H1 (cell line): ENCODE data around the gene DUOX1. TPM values are rescaled to one million over a fixed set of nuclear protein-coding genes. Genes with fewer than 3 reads are reported as not detected.

Experiments
- CTCF ChIA-PET: fragments of 300-600 bp; sonication (Branson Sonifier 250); formaldehyde crosslinking; loops from one replicate; lab custom pipeline; 2021; ENCODE audit not compliant: partially characterized antibody; lab: Charles Lee
- POLR2A ChIA-PET: fragments of 300-600 bp; sonication (Branson Sonifier 250); formaldehyde crosslinking; loops from one replicate; lab custom pipeline; 2021; ENCODE audit warnings: inconsistent platforms; ENCODE audit not compliant: partially characterized antibody; lab: Charles Lee
- DNase-seq, 2 experiments: peaks; one replicate each; pipeline versions ENCODE4 v3.0.0 to v3.0.0-alpha.2; 2010 to 2022; ENCODE audit warnings: low spot score in 2 of 2, low read depth in 1 of 2, mixed read lengths in 1 of 2
- FAIRE-seq: peaks from 2 replicates; lab custom pipeline; 2011; peaks lifted over from hg19 to GRCh38; lab: Jason Lieb, UNC
- H2AFZ ChIP-seq: 2 replicates; pipeline ENCODE4 v1.8.1; 2012; ENCODE audit warnings: low read length, inconsistent platforms
- H2AK5ac ChIP-seq: 2 replicates; pipeline ENCODE4 v1.6.1; 2013; ENCODE audit warnings: low read depth, low read length
- H2BK120ac ChIP-seq: replicated peaks from 2 replicates; pipeline ENCODE3; 2013; ENCODE audit warnings: low read depth, low read length, inconsistent platforms
- H2BK12ac ChIP-seq: 2 replicates; pipeline ENCODE4 v1.6.1; 2013; ENCODE audit warnings: low read depth, low read length
- H2BK15ac ChIP-seq: 2 replicates; pipeline ENCODE4 v1.6.1; 2013; ENCODE audit warnings: low read length
- H2BK20ac ChIP-seq: 2 replicates; pipeline ENCODE4 v1.6.1; 2013; ENCODE audit warnings: low read length
- H2BK5ac ChIP-seq: 2 replicates; pipeline ENCODE4 v1.6.1; 2013; ENCODE audit warnings: low read depth, low read length
- H3K14ac ChIP-seq: 2 replicates; pipeline ENCODE4 v1.6.1; 2013; ENCODE audit warnings: inconsistent platforms; ENCODE audit not compliant: insufficient read length
- H3K18ac ChIP-seq: 2 replicates; pipeline ENCODE4 v1.6.1; 2013; ENCODE audit warnings: low read length; ENCODE audit errors: extremely low read depth
- H3K23ac ChIP-seq: 2 replicates; pipeline ENCODE4 v1.6.1; 2013; ENCODE audit warnings: inconsistent platforms; ENCODE audit not compliant: insufficient read length
- H3K23me2 ChIP-seq: 2 replicates; pipeline ENCODE4 v1.6.1; 2013; ENCODE audit warnings: low read depth, low read length
- H3K27ac ChIP-seq: 2 replicates; pipeline ENCODE4 v1.6.1; 2011; ENCODE audit warnings: low read depth, low read length, inconsistent platforms
- H3K27me3 ChIP-seq, 4 experiments: replicated peaks in 1 of 4; 1 replicate in 1 of 4; 2 replicates in 3 of 4; pipeline versions ENCODE4 v1.6.1 to v1.8.1; 2011 to 2013; ENCODE audit warnings: low read length in 3 of 4, mild to moderate bottlenecking in 3 of 4, inconsistent platforms in 2 of 4, mixed read lengths in 2 of 4, moderate library complexity in 1 of 4; ENCODE audit not compliant: control insufficient read depth in 3 of 4, insufficient read depth in 3 of 4; ENCODE audit errors: extremely low read depth in 1 of 4
- H3K36me3 ChIP-seq, 4 experiments: 2 replicates each; pipeline versions ENCODE4 v1.6.1 to v1.8.1; 2011 to 2013; ENCODE audit warnings: mild to moderate bottlenecking in 4 of 4, low read length in 3 of 4, moderate library complexity in 2 of 4, control low read depth in 1 of 4, inconsistent platforms in 1 of 4; ENCODE audit not compliant: insufficient read depth in 4 of 4, control insufficient read depth in 2 of 4
- H3K4ac ChIP-seq: replicated peaks from 2 replicates; pipeline ENCODE3; 2013; ENCODE audit warnings: low read length, low read depth, mixed read lengths, inconsistent platforms; ENCODE audit not compliant: insufficient read length
- H3K4me1 ChIP-seq, 4 experiments: replicated peaks in 1 of 4; 1 replicate in 1 of 4; 2 replicates in 3 of 4; pipeline versions ENCODE4 v1.6.1 to v1.8.1; 2011 to 2013; ENCODE audit warnings: low read length in 3 of 4, inconsistent platforms in 2 of 4, mixed read lengths in 1 of 4; ENCODE audit not compliant: insufficient read depth in 4 of 4, control insufficient read depth in 3 of 4
- H3K4me2 ChIP-seq, 2 experiments: 2 replicates each; pipeline versions ENCODE4 v1.6.1 to v1.8.1; 2011 to 2013; ENCODE audit warnings: low read depth in 2 of 2, low read length in 2 of 2, control low read depth in 1 of 2, inconsistent platforms in 1 of 2, mild to moderate bottlenecking in 1 of 2; ENCODE audit not compliant: insufficient read depth in 1 of 2
- H3K4me3 ChIP-seq, 4 experiments: fragments of 200-600, 300-600 bp in 1 of 4; sonication (generic), shearing (Covaris generic), sonication (Bioruptor Twin) in 1 of 4; 2 replicates each; pipeline versions ENCODE4 v1.5.1 to v1.8.1; 2011 to 2016; ENCODE audit warnings: low read length in 4 of 4, low read depth in 3 of 4, control low read depth in 2 of 4, inconsistent platforms in 2 of 4, mild to moderate bottlenecking in 2 of 4, mixed read lengths in 1 of 4, moderate library complexity in 1 of 4; ENCODE audit not compliant: insufficient read depth in 2 of 4; ENCODE audit errors: extremely low read depth in 1 of 4
- H3K56ac ChIP-seq: replicated peaks from 2 replicates; pipeline ENCODE3; 2013; ENCODE audit warnings: low read depth, mild to moderate bottlenecking, mixed read lengths, low read length, inconsistent platforms; ENCODE audit not compliant: insufficient read length
- H3K79me1 ChIP-seq: 2 replicates; pipeline ENCODE4 v1.6.1; 2013; ENCODE audit warnings: low read depth, low read length, control low read depth
- H3K79me2 ChIP-seq, 2 experiments: 2 replicates each; pipeline versions ENCODE4 v1.6.1 to v1.8.1; 2012 to 2013; ENCODE audit warnings: low read length in 2 of 2, mild to moderate bottlenecking in 2 of 2, inconsistent platforms in 1 of 2; ENCODE audit not compliant: insufficient read depth in 2 of 2, control insufficient read depth in 1 of 2
- H3K9ac ChIP-seq, 4 experiments: replicated peaks in 1 of 4; 1 replicate in 1 of 4; 2 replicates in 3 of 4; pipeline versions ENCODE4 v1.6.1 to v1.8.1; 2011 to 2013; ENCODE audit warnings: low read depth in 3 of 4, low read length in 3 of 4, control low read depth in 2 of 4, mild to moderate bottlenecking in 2 of 4, moderate library complexity in 2 of 4, inconsistent platforms in 1 of 4; ENCODE audit errors: extremely low read depth in 1 of 4
- H3K9me3 ChIP-seq, 2 experiments: 2 replicates each; pipeline versions ENCODE4 v1.6.1 to v1.8.1; 2012 to 2013; ENCODE audit warnings: mild to moderate bottlenecking in 2 of 2, moderate library complexity in 2 of 2, control low read depth in 1 of 2, inconsistent platforms in 1 of 2, low read depth in 1 of 2, low read length in 1 of 2, mixed read lengths in 1 of 2; ENCODE audit not compliant: insufficient read depth in 2 of 2
- H4K20me1 ChIP-seq, 2 experiments: replicated peaks in 1 of 2; 2 replicates each; pipeline versions ENCODE3 to v1.8.1; 2011 to 2013; ENCODE audit warnings: inconsistent platforms in 2 of 2, low read length in 2 of 2, mild to moderate bottlenecking in 1 of 2; ENCODE audit not compliant: insufficient read depth in 2 of 2, control insufficient read depth in 1 of 2
- H4K5ac ChIP-seq: 2 replicates; pipeline ENCODE4 v1.6.1; 2013; ENCODE audit warnings: low read length, low read depth, mixed read lengths, inconsistent platforms; ENCODE audit not compliant: insufficient read length
- H4K8ac ChIP-seq: 2 replicates; pipeline ENCODE4 v1.8.0; 2013; ENCODE audit warnings: mild to moderate bottlenecking, moderate library complexity, low read length, inconsistent platforms; ENCODE audit not compliant: insufficient read depth; ENCODE audit errors: extremely low read depth
- H4K91ac ChIP-seq: replicated peaks from 2 replicates; pipeline ENCODE3; 2013; ENCODE audit warnings: low read length, mixed read lengths, inconsistent platforms; ENCODE audit not compliant: insufficient read length
- CTCF ChIP-seq, 3 experiments: IDR thresholded peaks; 1 replicate in 2 of 3; 2 replicates in 1 of 3; pipeline versions ENCODE4 v1.5.1 to v1.6.1; 2011; ENCODE audit warnings: low read length in 3 of 3, mild to moderate bottlenecking in 3 of 3, inconsistent platforms in 2 of 3, low read depth in 1 of 3, moderate library complexity in 1 of 3; ENCODE audit not compliant: insufficient read depth in 1 of 3; ENCODE audit errors: control extremely low read depth in 1 of 3
- EGR1 ChIP-seq: IDR thresholded peaks from 2 replicates; pipeline ENCODE4 v1.6.1; 2011; ENCODE audit warnings: low read depth, low read length, borderline replicate concordance
- EZH2 ChIP-seq: fragments of 200-600 bp; sonication (generic); IDR thresholded peaks from 2 replicates; pipeline ENCODE4 v1.7.1; 2012; ENCODE audit warnings: low read depth, mild to moderate bottlenecking, moderate library complexity, low read length, inconsistent platforms; ENCODE audit not compliant: severe bottlenecking
- GABPA ChIP-seq: IDR thresholded peaks from 2 replicates; pipeline ENCODE4 v1.6.1; 2011; ENCODE audit warnings: mild to moderate bottlenecking, low read length, moderate library complexity, borderline replicate concordance; ENCODE audit not compliant: insufficient read depth
- GTF2F1 ChIP-seq: IDR thresholded peaks from 2 replicates; pipeline ENCODE4 v1.6.1; 2012; ENCODE audit warnings: low read depth, low read length, improper control_type of control experiment, borderline replicate concordance
- SUZ12 ChIP-seq: fragments of 200-600 bp; sonication (generic); IDR thresholded peaks from 2 replicates; pipeline ENCODE4 v1.6.1; 2012; ENCODE audit warnings: mild to moderate bottlenecking, inconsistent platforms, low read length, moderate library complexity, mixed read lengths
- ZNF274 ChIP-seq: IDR thresholded peaks from 2 replicates; pipeline ENCODE4 v1.7.0; 2012; ENCODE audit warnings: low read length, borderline replicate concordance; ENCODE audit errors: extremely low read depth
- WGBS, 2 experiments: shearing (Covaris generic) in 1 of 2; methylation state at CpG; one replicate each; pipeline versions ENCODE4 v1.1.6 to v1.1.7; 2013 to 2015; ENCODE audit warnings: low lambda C conversion rate in 2 of 2, mixed read lengths in 2 of 2, inconsistent platforms in 1 of 2, low coverage in 1 of 2, missing lambda C conversion rate in 1 of 2; ENCODE audit not compliant: insufficient replicate concordance in 2 of 2, insufficient coverage in 1 of 2, insufficient read length in 1 of 2; ENCODE audit errors: extremely low coverage in 1 of 2, missing lambda C conversion rate in 1 of 2; 5-methylcytosine and 5-hydroxymethylcytosine counted together
- long read RNA-seq, 2 experiments: library from RNA in 1 of 2; library from capped mRNA in 1 of 2; stranded (forward); transcript quantifications; one replicate each; pipeline ENCODE4 v2.0.0, GENCODE V29; 2021; ENCODE audit warnings: inconsistent platforms in 1 of 2
- polyA minus RNA-seq, 3 experiments: library from RNA; depleted of rRNA, polyadenylated mRNA; stranded (reverse); fragments of >200 nt; gene quantifications; 1 replicate in 2 of 3; 2 replicates in 1 of 3; pipeline ENCODE4 v1.2.3, GENCODE V29; 2011
- polyA plus RNA-seq, 7 experiments: library from polyadenylated mRNA; depleted of rRNA in 3 of 7; stranded (reverse) in 5 of 7; unstranded in 2 of 7; fragments of >200 nt in 5 of 7; fragments of 200-250 nt in 2 of 7; gene quantifications; 1 replicate in 5 of 7; 2 replicates in 1 of 7; 4 replicates in 1 of 7; pipeline versions ENCODE4 v1.2.1 to v1.2.3, GENCODE V29; 2011 to 2013; ENCODE audit warnings: missing spikeins in 2 of 7, mixed read lengths in 2 of 7
- total RNA-seq: library from RNA; stranded (reverse); fragmentation: NEBNext Ultra II Directional; extraction: Animal tissue kit (Norgen Biotek cat#: 25700); gene quantifications from 2 replicates; pipeline ENCODE4 v1.2.1, GENCODE V29; 2021

The DUOX1 gene
- total RNA-seq (0.84 and 0.96 TPM in 2 replicates), polyA plus RNA-seq (2011; rRNA removed) (1.4 and 2.0 TPM in 2 replicates), polyA minus RNA-seq (2011; rRNA and poly(A)+ RNA removed) (0.88 and 2.2 TPM in 2 replicates)
- 0.90 TPM for polyA plus RNA-seq (2011; cell fraction: cytosol; rRNA removed)
- 6.1 TPM for polyA plus RNA-seq (2011; cell fraction: nucleus; rRNA removed)
- polyA plus RNA-seq (2012, experiment 1 of 2): 0.99 to 2.2 TPM (median 1.7 TPM) in 4 replicates
- 0.47 TPM for polyA plus RNA-seq (2012, experiment 2 of 2)
- polyA plus RNA-seq (2013, experiment 1 of 2): 0.57 TPM
- 0.50 TPM for polyA plus RNA-seq (2013, experiment 2 of 2)
- polyA minus RNA-seq (2011; cell fraction: cytosol; rRNA and poly(A)+ RNA removed): 1.2 TPM
- polyA minus RNA-seq (2011; cell fraction: nucleus; rRNA and poly(A)+ RNA removed): 2.3 TPM
- long read RNA-seq, experiment 1: 0 reads
- long read RNA-seq, experiment 2: 0 reads

GRCh38 chr15:45129651-45130129, at the start of gene DUOX1, which contains the start of gene DUOXA1:
Gene DUOX1, plus strand, starts transcription at chr15:45129994. Its CDS starts 1,973 bp downstream, at chr15:45131967.
Gene DUOXA1, minus strand, starts transcription at chr15:45129879. Its CDS starts 6,865 bp downstream, at chr15:45123014.
- H4K5ac ChIP-seq: no peak within 1 kb of the TSS
- H3K23ac ChIP-seq: no peak within 1 kb of the TSS
- peaks cover 73 to 95% (median 84%) of the 10 kb centered on the region in 4 experiments for H3K27me3 ChIP-seq
- H3K79me1 ChIP-seq: no peaks in the 10 kb centered on the region
- peaks cover 0 to 2% of the 10 kb centered on the region in 2 experiments for H4K20me1 ChIP-seq
- no peak within 1 kb of the TSS for H3K27ac ChIP-seq
- H3K4me2 ChIP-seq: peak within 1 kb of the TSS; percentile 63 to 92
- no peak within 1 kb of the TSS for H2BK15ac ChIP-seq
- H4K8ac ChIP-seq: peak within 1 kb of the TSS; percentile 6
- H3K4me1 ChIP-seq: peaks cover 0 to 6% (median 3%) of the 10 kb centered on the region in 4 experiments; a peak in 4 of 7 replicates
- peak within 1 kb of the TSS; percentile 60; the same call in 1 of the 2 replicates for H3K18ac ChIP-seq
- H3K79me2 ChIP-seq: no peaks in the 10 kb centered on the region
- H2AK5ac ChIP-seq: no peak within 1 kb of the TSS
- DNase-seq (peak in 1 of 2 experiments; percentile 79), FAIRE-seq (no peak)
- H3K4me3 ChIP-seq: peak within 1 kb of the TSS; percentile 39 to 66 (median 44)
- POLR2A ChIA-PET: interaction anchor here (1.1 to 1.6 kb wide), 3 partner anchors 13 to 57 kb away, joined by 3 to 6 read pairs (median 4); no protein-coding TSS in a partner anchor
- H3K14ac ChIP-seq: no peak within 1 kb of the TSS
- no peaks in the 10 kb centered on the region for H3K36me3 ChIP-seq
- H2BK120ac ChIP-seq: no peak within 1 kb of the TSS
- H3K4ac ChIP-seq: no peak within 1 kb of the TSS
- no peak within 1 kb of the TSS for H2BK5ac ChIP-seq
- no peak within 1 kb of the TSS for H3K9ac ChIP-seq
- no peak within 1 kb of the TSS for H3K56ac ChIP-seq
- H2AFZ ChIP-seq: peak within 1 kb of the TSS; percentile 14; the same call in 1 of the 2 replicates
- 7% methylated on average over 16 of the region's 46 CpGs; no CpG with 5 or more reads in 1 of the 2 experiments for WGBS, 2 experiments
- no peak within 1 kb of the TSS for H4K91ac ChIP-seq
- peak within 1 kb of the TSS; percentile 50; the same call in 1 of the 2 replicates for H2BK12ac ChIP-seq
- peaks cover 5% of the 10 kb centered on the region; the same call in 1 of the 2 replicates for H3K23me2 ChIP-seq
- CTCF ChIA-PET: interaction anchor here (1.0 to 7.9 kb wide), 6 partner anchors 9 to 72 kb away, joined by 3 to 45 read pairs (median 7); partner anchors contain the start of genes DUOX2 and DUOXA2
- no peaks in the 10 kb centered on the region for H3K9me3 ChIP-seq
- no peak within 1 kb of the TSS for H2BK20ac ChIP-seq
- TF ChIP-seq GTF2F1 (no peak), CTCF (IDR thresholded peaks at IDR 0.05; ENCODE audit: control extremely low read depth in 1 of 3, insufficient read depth in 1 of 3, low read depth in 1 of 3, low read length in 3 of 3) (no peak), EGR1 (0 out of 2 replicates have a peak, but pooled peaks have one; percentile 11), GABPA (no peak), EZH2 (peak; percentile 51), ZNF274 (no peak), SUZ12 (peak; percentile 53)
